H1 (cell line): ENCODE data around the gene HMSD. TPM values are rescaled to one million over a fixed set of nuclear protein-coding genes. Genes with fewer than 3 reads are reported as not detected.

ENCODE experiments used
- CTCF ChIA-PET: fragments of 300-600 bp; sonication (Branson Sonifier 250); formaldehyde crosslinking; loops from one replicate; lab custom pipeline; 2021; ENCODE audit not compliant: partially characterized antibody; lab: Charles Lee
- POLR2A ChIA-PET: fragments of 300-600 bp; sonication (Branson Sonifier 250); formaldehyde crosslinking; loops from one replicate; lab custom pipeline; 2021; ENCODE audit warnings: inconsistent platforms; ENCODE audit not compliant: partially characterized antibody; lab: Charles Lee
- DNase-seq, 2 experiments: peaks; one replicate each; pipeline versions ENCODE4 v3.0.0 to v3.0.0-alpha.2; 2010 to 2022; ENCODE audit warnings: low spot score in 2 of 2, low read depth in 1 of 2, mixed read lengths in 1 of 2
- FAIRE-seq: peaks from 2 replicates; lab custom pipeline; 2011; peaks lifted over from hg19 to GRCh38; lab: Jason Lieb, UNC
- H2AFZ ChIP-seq: 2 replicates; pipeline ENCODE4 v1.8.1; 2012; ENCODE audit warnings: low read length, inconsistent platforms
- H2AK5ac ChIP-seq: 2 replicates; pipeline ENCODE4 v1.6.1; 2013; ENCODE audit warnings: low read depth, low read length
- H2BK120ac ChIP-seq: replicated peaks from 2 replicates; pipeline ENCODE3; 2013; ENCODE audit warnings: low read depth, low read length, inconsistent platforms
- H2BK12ac ChIP-seq: 2 replicates; pipeline ENCODE4 v1.6.1; 2013; ENCODE audit warnings: low read depth, low read length
- H2BK15ac ChIP-seq: 2 replicates; pipeline ENCODE4 v1.6.1; 2013; ENCODE audit warnings: low read length
- H2BK20ac ChIP-seq: 2 replicates; pipeline ENCODE4 v1.6.1; 2013; ENCODE audit warnings: low read length
- H2BK5ac ChIP-seq: 2 replicates; pipeline ENCODE4 v1.6.1; 2013; ENCODE audit warnings: low read depth, low read length
- H3K14ac ChIP-seq: 2 replicates; pipeline ENCODE4 v1.6.1; 2013; ENCODE audit warnings: inconsistent platforms; ENCODE audit not compliant: insufficient read length
- H3K18ac ChIP-seq: 2 replicates; pipeline ENCODE4 v1.6.1; 2013; ENCODE audit warnings: low read length; ENCODE audit errors: extremely low read depth
- H3K23ac ChIP-seq: 2 replicates; pipeline ENCODE4 v1.6.1; 2013; ENCODE audit warnings: inconsistent platforms; ENCODE audit not compliant: insufficient read length
- H3K23me2 ChIP-seq: 2 replicates; pipeline ENCODE4 v1.6.1; 2013; ENCODE audit warnings: low read depth, low read length
- H3K27ac ChIP-seq: 2 replicates; pipeline ENCODE4 v1.6.1; 2011; ENCODE audit warnings: low read depth, low read length, inconsistent platforms
- H3K27me3 ChIP-seq, 4 experiments: replicated peaks in 1 of 4; 1 replicate in 1 of 4; 2 replicates in 3 of 4; pipeline versions ENCODE4 v1.6.1 to v1.8.1; 2011 to 2013; ENCODE audit warnings: low read length in 3 of 4, mild to moderate bottlenecking in 3 of 4, inconsistent platforms in 2 of 4, mixed read lengths in 2 of 4, moderate library complexity in 1 of 4; ENCODE audit not compliant: control insufficient read depth in 3 of 4, insufficient read depth in 3 of 4; ENCODE audit errors: extremely low read depth in 1 of 4
- H3K36me3 ChIP-seq, 4 experiments: 2 replicates each; pipeline versions ENCODE4 v1.6.1 to v1.8.1; 2011 to 2013; ENCODE audit warnings: mild to moderate bottlenecking in 4 of 4, low read length in 3 of 4, moderate library complexity in 2 of 4, control low read depth in 1 of 4, inconsistent platforms in 1 of 4; ENCODE audit not compliant: insufficient read depth in 4 of 4, control insufficient read depth in 2 of 4
- H3K4ac ChIP-seq: replicated peaks from 2 replicates; pipeline ENCODE3; 2013; ENCODE audit warnings: low read length, low read depth, mixed read lengths, inconsistent platforms; ENCODE audit not compliant: insufficient read length
- H3K4me1 ChIP-seq, 4 experiments: replicated peaks in 1 of 4; 1 replicate in 1 of 4; 2 replicates in 3 of 4; pipeline versions ENCODE4 v1.6.1 to v1.8.1; 2011 to 2013; ENCODE audit warnings: low read length in 3 of 4, inconsistent platforms in 2 of 4, mixed read lengths in 1 of 4; ENCODE audit not compliant: insufficient read depth in 4 of 4, control insufficient read depth in 3 of 4
- H3K4me2 ChIP-seq, 2 experiments: 2 replicates each; pipeline versions ENCODE4 v1.6.1 to v1.8.1; 2011 to 2013; ENCODE audit warnings: low read depth in 2 of 2, low read length in 2 of 2, control low read depth in 1 of 2, inconsistent platforms in 1 of 2, mild to moderate bottlenecking in 1 of 2; ENCODE audit not compliant: insufficient read depth in 1 of 2
- H3K4me3 ChIP-seq, 4 experiments: fragments of 200-600, 300-600 bp in 1 of 4; sonication (generic), shearing (Covaris generic), sonication (Bioruptor Twin) in 1 of 4; 2 replicates each; pipeline versions ENCODE4 v1.5.1 to v1.8.1; 2011 to 2016; ENCODE audit warnings: low read length in 4 of 4, low read depth in 3 of 4, control low read depth in 2 of 4, inconsistent platforms in 2 of 4, mild to moderate bottlenecking in 2 of 4, mixed read lengths in 1 of 4, moderate library complexity in 1 of 4; ENCODE audit not compliant: insufficient read depth in 2 of 4; ENCODE audit errors: extremely low read depth in 1 of 4
- H3K56ac ChIP-seq: replicated peaks from 2 replicates; pipeline ENCODE3; 2013; ENCODE audit warnings: low read depth, mild to moderate bottlenecking, mixed read lengths, low read length, inconsistent platforms; ENCODE audit not compliant: insufficient read length
- H3K79me1 ChIP-seq: 2 replicates; pipeline ENCODE4 v1.6.1; 2013; ENCODE audit warnings: low read depth, low read length, control low read depth
- H3K79me2 ChIP-seq, 2 experiments: 2 replicates each; pipeline versions ENCODE4 v1.6.1 to v1.8.1; 2012 to 2013; ENCODE audit warnings: low read length in 2 of 2, mild to moderate bottlenecking in 2 of 2, inconsistent platforms in 1 of 2; ENCODE audit not compliant: insufficient read depth in 2 of 2, control insufficient read depth in 1 of 2
- H3K9ac ChIP-seq, 4 experiments: replicated peaks in 1 of 4; 1 replicate in 1 of 4; 2 replicates in 3 of 4; pipeline versions ENCODE4 v1.6.1 to v1.8.1; 2011 to 2013; ENCODE audit warnings: low read depth in 3 of 4, low read length in 3 of 4, control low read depth in 2 of 4, mild to moderate bottlenecking in 2 of 4, moderate library complexity in 2 of 4, inconsistent platforms in 1 of 4; ENCODE audit errors: extremely low read depth in 1 of 4
- H3K9me3 ChIP-seq, 2 experiments: 2 replicates each; pipeline versions ENCODE4 v1.6.1 to v1.8.1; 2012 to 2013; ENCODE audit warnings: mild to moderate bottlenecking in 2 of 2, moderate library complexity in 2 of 2, control low read depth in 1 of 2, inconsistent platforms in 1 of 2, low read depth in 1 of 2, low read length in 1 of 2, mixed read lengths in 1 of 2; ENCODE audit not compliant: insufficient read depth in 2 of 2
- H4K20me1 ChIP-seq, 2 experiments: replicated peaks in 1 of 2; 2 replicates each; pipeline versions ENCODE3 to v1.8.1; 2011 to 2013; ENCODE audit warnings: inconsistent platforms in 2 of 2, low read length in 2 of 2, mild to moderate bottlenecking in 1 of 2; ENCODE audit not compliant: insufficient read depth in 2 of 2, control insufficient read depth in 1 of 2
- H4K5ac ChIP-seq: 2 replicates; pipeline ENCODE4 v1.6.1; 2013; ENCODE audit warnings: low read length, low read depth, mixed read lengths, inconsistent platforms; ENCODE audit not compliant: insufficient read length
- H4K8ac ChIP-seq: 2 replicates; pipeline ENCODE4 v1.8.0; 2013; ENCODE audit warnings: mild to moderate bottlenecking, moderate library complexity, low read length, inconsistent platforms; ENCODE audit not compliant: insufficient read depth; ENCODE audit errors: extremely low read depth
- H4K91ac ChIP-seq: replicated peaks from 2 replicates; pipeline ENCODE3; 2013; ENCODE audit warnings: low read length, mixed read lengths, inconsistent platforms; ENCODE audit not compliant: insufficient read length
- ASH2L ChIP-seq: fragments of 200-600, 300-600 bp; sonication (generic); IDR thresholded peaks from one replicate; pipeline ENCODE4 v1.7.1; 2017; ENCODE audit warnings: low read length
- ATF3 ChIP-seq: IDR thresholded peaks from 2 replicates; pipeline ENCODE4 v1.6.1; 2011; ENCODE audit warnings: low read depth, mild to moderate bottlenecking, low read length; ENCODE audit not compliant: insufficient read depth
- CBX5 ChIP-seq: fragments of 300-800, 300-1000 bp; sonication (generic); IDR thresholded peaks from 2 replicates; pipeline ENCODE4 v1.7.1; 2016; ENCODE audit warnings: antibody characterized with exemption, low read length, low read depth
- CBX8 ChIP-seq: fragments of 300-800, 300-1000 bp; sonication (generic); IDR thresholded peaks from 2 replicates; pipeline ENCODE4 v1.7.1; 2016; ENCODE audit warnings: low read depth, low read length, borderline replicate concordance
- EP300 ChIP-seq, 2 experiments: IDR thresholded peaks; 1 replicate in 1 of 2; 2 replicates in 1 of 2; pipeline ENCODE4 v1.6.1; 2011 to 2012; ENCODE audit warnings: low read depth in 2 of 2, low read length in 2 of 2, mild to moderate bottlenecking in 2 of 2, borderline replicate concordance in 1 of 2, inconsistent platforms in 1 of 2, moderate library complexity in 1 of 2
- FOSL1 ChIP-seq: IDR thresholded peaks from 2 replicates; pipeline ENCODE4 v1.6.1; 2011; ENCODE audit warnings: mild to moderate bottlenecking, low read depth, low read length, moderate library complexity; ENCODE audit not compliant: insufficient read depth
- GABPA ChIP-seq: IDR thresholded peaks from 2 replicates; pipeline ENCODE4 v1.6.1; 2011; ENCODE audit warnings: mild to moderate bottlenecking, low read length, moderate library complexity, borderline replicate concordance; ENCODE audit not compliant: insufficient read depth
- KDM4A ChIP-seq: IDR thresholded peaks from one replicate; pipeline ENCODE4 v1.7.1; 2012; ENCODE audit warnings: low read depth, mild to moderate bottlenecking, moderate library complexity, low read length, inconsistent platforms; ENCODE audit not compliant: severe bottlenecking
- RAD21 ChIP-seq, 2 experiments: IDR thresholded peaks in 1 of 2; conservative IDR thresholded peaks in 1 of 2; 2 replicates each; pipeline ENCODE4 v1.6.1; 2011; ENCODE audit warnings: low read depth in 2 of 2, low read length in 2 of 2, improper control_type of control experiment in 1 of 2, inconsistent platforms in 1 of 2, mild to moderate bottlenecking in 1 of 2, moderate library complexity in 1 of 2
- SP2 ChIP-seq: IDR thresholded peaks from 2 replicates; pipeline ENCODE4 v1.6.1; 2012; ENCODE audit warnings: mild to moderate bottlenecking, low read length, inconsistent platforms
- SRF ChIP-seq: IDR thresholded peaks from 2 replicates; pipeline ENCODE4 v1.6.1; 2011; ENCODE audit warnings: mild to moderate bottlenecking, low read depth, low read length, moderate library complexity
- TAF7 ChIP-seq: optimal IDR thresholded peaks from 2 replicates; pipeline ENCODE3; 2011; ENCODE audit warnings: low read depth, mild to moderate bottlenecking, inconsistent platforms, low read length, moderate library complexity, borderline replicate concordance
- ZNF274 ChIP-seq: IDR thresholded peaks from 2 replicates; pipeline ENCODE4 v1.7.0; 2012; ENCODE audit warnings: low read length, borderline replicate concordance; ENCODE audit errors: extremely low read depth
- WGBS, 2 experiments: shearing (Covaris generic) in 1 of 2; methylation state at CpG; one replicate each; pipeline versions ENCODE4 v1.1.6 to v1.1.7; 2013 to 2015; ENCODE audit warnings: low lambda C conversion rate in 2 of 2, mixed read lengths in 2 of 2, inconsistent platforms in 1 of 2, low coverage in 1 of 2, missing lambda C conversion rate in 1 of 2; ENCODE audit not compliant: insufficient replicate concordance in 2 of 2, insufficient coverage in 1 of 2, insufficient read length in 1 of 2; ENCODE audit errors: extremely low coverage in 1 of 2, missing lambda C conversion rate in 1 of 2; 5-methylcytosine and 5-hydroxymethylcytosine counted together
- polyA plus RNA-seq, 7 experiments: library from polyadenylated mRNA; depleted of rRNA in 3 of 7; stranded (reverse) in 5 of 7; unstranded in 2 of 7; fragments of >200 nt in 5 of 7; fragments of 200-250 nt in 2 of 7; gene quantifications; 1 replicate in 5 of 7; 2 replicates in 1 of 7; 4 replicates in 1 of 7; pipeline versions ENCODE4 v1.2.1 to v1.2.3, GENCODE V29; 2011 to 2013; ENCODE audit warnings: missing spikeins in 2 of 7, mixed read lengths in 2 of 7
- total RNA-seq: library from RNA; stranded (reverse); fragmentation: NEBNext Ultra II Directional; extraction: Animal tissue kit (Norgen Biotek cat#: 25700); gene quantifications from 2 replicates; pipeline ENCODE4 v1.2.1, GENCODE V29; 2021

Gene HMSD
- total and polyA plus RNA-seq, 2 of the 8 experiments (the other 6 are each of a cell fraction or from before 2014, with no cell fraction given) = 1.3 to 3.0 TPM

- Histone ChIP-seq H3K4ac (no peak overlapping the region), H3K9me3 (peaks cover 0 to 7% of the 10 kb centered on the region in 2 experiments; a peak in 1 of 4 replicates), H3K56ac (no peak overlapping the region), H3K9ac (no peak overlapping the region), H2BK12ac (no peak overlapping the region), H2BK120ac (no peak overlapping the region), H3K79me1 (no peaks in the 10 kb centered on the region), H2AFZ (no peak overlapping the region), H2BK15ac (no peak overlapping the region), H3K79me2 (no peaks in the 10 kb centered on the region), H2BK5ac (no peak overlapping the region), H2BK20ac (no peak overlapping the region), H3K4me3 (no peak overlapping the region), H3K18ac (no peak overlapping the region), H4K5ac (no peak overlapping the region), H3K4me2 (no peak overlapping the region), H4K8ac (no peak overlapping the region), H3K36me3 (no peaks in the 10 kb centered on the region), H3K23me2 (no peaks in the 10 kb centered on the region), H3K14ac (no peak overlapping the region), H3K4me1 (peaks cover 0 to 2% (median 0%) of the 10 kb centered on the region in 4 experiments; a peak in 1 of 7 replicates), H4K20me1 (no peaks in the 10 kb centered on the region), H3K27me3 (no peaks in the 10 kb centered on the region), H4K91ac (no peak overlapping the region), H3K27ac (no peak overlapping the region), H2AK5ac (no peak overlapping the region), H3K23ac (no peak overlapping the region)
- FAIRE-seq (no peak), DNase-seq (no peak)
- 90% methylated on average over 1 of the region's 1 CpG; no CpG with 5 or more reads in 1 of the 2 experiments for WGBS, 2 experiments
- ChIA-PET POLR2A (no interaction called here), CTCF (interaction anchor here (0.8 to 2.0 kb wide), 3 partner anchors 22 to 56 kb away, joined by 3 to 6 read pairs (median 3); no protein-coding TSS in a partner anchor)
- TF ChIP-seq RAD21 (IDR thresholded peaks at IDR 0.05 in 1 of 2, conservative IDR thresholded peaks at IDR 0.05 in 1 of 2; ENCODE audit: low read depth in 2 of 2, low read length in 2 of 2) = no peak
- no peak for TF ChIP-seq ZNF274
- no peak for TF ChIP-seq SP2
- TF ChIP-seq CBX5 = no peak
- TF ChIP-seq EP300 (IDR thresholded peaks at IDR 0.05; ENCODE audit: borderline replicate concordance in 1 of 2, low read depth in 2 of 2, low read length in 2 of 2) = no peak
- no peak for TF ChIP-seq KDM4A
- no peak for TF ChIP-seq GABPA
- TF ChIP-seq FOSL1 = no peak
- TF ChIP-seq SRF = no peak
- TF ChIP-seq CBX8 = no peak
- no peak for TF ChIP-seq ASH2L
- TF ChIP-seq ATF3 = no peak
- TF ChIP-seq TAF7 = no peak
Observed at GRCh38 chr18:63908858-63909257, 40.2 kb upstream of the HMSD start.
